ENCODE results near the gene FIGNL2.

The FIGNL2 gene

GRCh38 chr12:51862947-51863346 is 14.4 kb upstream of the FIGNL2 start:
- in situ Hi-C loops (cut with HindIII; ENCODE audit: low sequenced_read_pairs) = no loop called here
- DNase-seq (ENCODE audit: low read depth) = no peak
- TF ChIP-seq CTCF (IDR thresholded peaks at IDR 0.05; ENCODE audit: low read depth, low read length, missing control alignments) = no peak
- no peak overlapping the region for H3K4me3 ChIP-seq (ENCODE audit: low read depth, low read length)

- no peak for TF ChIP-seq CTCF (IDR thresholded peaks at IDR 0.05; ENCODE audit: low read depth, low read length, missing control alignments)
- in situ Hi-C loops (cut with HindIII; ENCODE audit: low sequenced_read_pairs) = no loop called here
- DNase-seq (ENCODE audit: low read depth) = no peak
- no peak overlapping the region for H3K4me3 ChIP-seq (ENCODE audit: low read depth, low read length)
Observed at GRCh38 chr12:51860986-51861385, 12.5 kb upstream of the FIGNL2 start.

GRCh38 chr12:51855586-51856428 is 7.3 kb upstream of the FIGNL2 start:
- DNase-seq (ENCODE audit: low read depth) = no peak
- in situ Hi-C loops (cut with HindIII; ENCODE audit: low sequenced_read_pairs) = no loop called here
- no peak for TF ChIP-seq CTCF (IDR thresholded peaks at IDR 0.05; ENCODE audit: low read depth, low read length, missing control alignments)
- peak overlapping the region; percentile 24 for H3K4me3 ChIP-seq (ENCODE audit: low read depth, low read length)

- no peak overlapping the region for H3K4me3 ChIP-seq (ENCODE audit: low read depth, low read length)
- TF ChIP-seq CTCF (IDR thresholded peaks at IDR 0.05; ENCODE audit: low read depth, low read length, missing control alignments) = no peak
- in situ Hi-C loops (cut with HindIII; ENCODE audit: low sequenced_read_pairs) = no loop called here
- DNase-seq (ENCODE audit: low read depth) = no peak
Observed at GRCh38 chr12:51852404-51853137, 4.1 kb upstream of the FIGNL2 start.

- H3K4me3 ChIP-seq (ENCODE audit: low read depth, low read length) = no peak overlapping the region
- DNase-seq (ENCODE audit: low read depth) = no peak
- TF ChIP-seq CTCF (IDR thresholded peaks at IDR 0.05; ENCODE audit: low read depth, low read length, missing control alignments) = no peak
- in situ Hi-C loops (cut with HindIII; ENCODE audit: low sequenced_read_pairs) = no loop called here
Observed at GRCh38 chr12:51851413-51852124, 3.1 kb upstream of the FIGNL2 start.

- in situ Hi-C loops (cut with HindIII; ENCODE audit: low sequenced_read_pairs) = no loop called here
- H3K4me3 ChIP-seq (ENCODE audit: low read depth, low read length) = no peak overlapping the region
- TF ChIP-seq CTCF (IDR thresholded peaks at IDR 0.05; ENCODE audit: low read depth, low read length, missing control alignments) = no peak
- DNase-seq (ENCODE audit: low read depth) = no peak
Observed at GRCh38 chr12:51850965-51851299, 2.4 kb upstream of the FIGNL2 start.
